ENCODE data around the gene DNAJB14.

DNA sequence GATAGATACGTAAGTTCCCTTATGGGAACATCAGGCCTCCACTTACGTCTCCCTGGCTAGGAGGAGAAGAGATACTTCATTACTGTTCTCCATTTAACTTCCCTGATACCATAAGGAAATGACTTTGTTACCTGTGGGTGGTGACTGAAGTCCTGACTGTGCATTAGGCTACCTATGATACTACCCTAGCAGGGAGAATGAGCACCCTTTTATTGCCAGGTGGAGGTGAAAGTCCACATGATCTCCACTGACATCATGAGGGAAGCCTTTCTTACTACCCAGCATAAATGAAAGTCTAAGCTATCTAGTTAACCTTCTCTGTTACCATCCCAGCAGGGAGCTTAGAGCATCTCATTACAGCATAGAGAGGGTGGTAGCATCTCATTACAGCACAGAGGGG lies 27.8 kb downstream of the DNAJB14 start:
- no peak for TF ChIP-seq CTCF (IDR thresholded peaks at IDR 0.05 in 2 of 3, conservative IDR thresholded peaks at IDR 0.05 in 1 of 3; ENCODE audit: borderline replicate concordance in 1 of 3, insufficient read depth in 1 of 3, low read depth in 2 of 3, low read length in 2 of 3)
- TF ChIP-seq SRF (IDR thresholded peaks at IDR 0.05; ENCODE audit: low read depth): no peak
- TF ChIP-seq ZFX (IDR thresholded peaks at IDR 0.05): no peak
- no peak for TF ChIP-seq POLR2A (IDR thresholded peaks at IDR 0.05; ENCODE audit: borderline replicate concordance, extremely low read depth, insufficient read depth, insufficient read length)
- no peak for TF ChIP-seq POLR2AphosphoS5 (IDR thresholded peaks at IDR 0.05; ENCODE audit: low read depth, low read length)
- TF ChIP-seq RAD21 (IDR thresholded peaks at IDR 0.05; ENCODE audit: low read depth): no peak
- no peak for TF ChIP-seq REST (IDR thresholded peaks at IDR 0.05; ENCODE audit: low read depth)
- TF ChIP-seq CEBPB (IDR thresholded peaks at IDR 0.05; ENCODE audit: low read depth): no peak
- no peak for TF ChIP-seq EZH2phosphoT487 (IDR thresholded peaks at IDR 0.05; ENCODE audit: borderline replicate concordance)

All from HCT116 (cell line).